ENCODE measurements around the gene OR51D1.

- TF ChIP-seq EZH2phosphoT487 (IDR thresholded peaks at IDR 0.05; ENCODE audit: insufficient read depth, low read depth) = no peak
- no peak for TF ChIP-seq EZH2 (IDR thresholded peaks at IDR 0.05; ENCODE audit: insufficient read depth, poor library complexity, severe bottlenecking)
These were observed 40.7 kb downstream of the OR51D1 start for GRCh38 chr11:4677948-4678347.
